HepG2 (cell line): ENCODE results near the gene FXYD6. TPM values are rescaled to one million over a fixed set of nuclear protein-coding genes. Genes with fewer than 3 reads are reported as not detected.

Experiments
- ATAC-seq: fragments of 200-7000 bp; cut with Tn5 transposase; 3 replicates; pipeline ENCODE4 v1.9.1; 2020; ENCODE audit warnings: mild to moderate bottlenecking, moderate library complexity
- BruUV-seq: library from RNA; stranded (reverse); fragments of 400-500 nt; replicated peaks from 2 replicates; lab custom pipeline; 2021; lab: Mats Ljungman, UMichigan
- CTCF ChIA-PET: fragments of 300-600 bp; formaldehyde crosslinking; extraction: SDS; loops from one replicate; lab custom pipeline; 2021; ENCODE audit warnings: low total read pairs, inconsistent platforms, low intra/inter-chr PET ratio; lab: Yijun Ruan, JAX
- POLR2A ChIA-PET: fragments of 350-600 bp; sonication (Branson Sonifier 250); formaldehyde crosslinking; loops from one replicate; lab custom pipeline; 2020; ENCODE audit warnings: antibody characterized with exemption, inconsistent platforms; lab: Yijun Ruan, JAX
- DNase-seq: peaks from one replicate; pipeline ENCODE4 v3.0.0-alpha.2; 2015; ENCODE audit warnings: low spot score
- FAIRE-seq: peaks from 3 replicates; lab custom pipeline; 2011; peaks lifted over from hg19 to GRCh38; lab: Jason Lieb, UNC
- H2AFZ ChIP-seq: one replicate; pipeline ENCODE4 v1.6.1; 2011; ENCODE audit warnings: low read length, inconsistent platforms
- H3K27ac ChIP-seq: fragments of 300-600 bp; 3 replicates; pipeline ENCODE4 v1.8.0; 2011; ENCODE audit warnings: mixed run types, mild to moderate bottlenecking, mixed read lengths, low read length, inconsistent platforms; ENCODE audit not compliant: insufficient read depth; ENCODE audit errors: extremely low read length
- H3K27me3 ChIP-seq, 2 experiments: fragments of 200-600 bp in 1 of 2; 2 replicates in 1 of 2; 3 replicates in 1 of 2; pipeline versions ENCODE4 v1.6.0 to v1.8.0; 2011; ENCODE audit warnings: low read length in 2 of 2, mild to moderate bottlenecking in 2 of 2, moderate library complexity in 2 of 2, inconsistent platforms in 1 of 2; ENCODE audit not compliant: insufficient read depth in 2 of 2, control insufficient read depth in 1 of 2
- H3K36me3 ChIP-seq, 2 experiments: fragments of 200-600 bp in 1 of 2; replicated peaks in 1 of 2; 2 replicates in 1 of 2; 3 replicates in 1 of 2; pipeline versions ENCODE4 v1.5.1 to v1.8.0; 2011; ENCODE audit warnings: low read length in 2 of 2, inconsistent platforms in 1 of 2; ENCODE audit not compliant: insufficient read depth in 2 of 2, control insufficient read depth in 1 of 2
- H3K4me1 ChIP-seq: 2 replicates; pipeline ENCODE4 v1.5.1; 2012; ENCODE audit warnings: low read length, inconsistent platforms; ENCODE audit not compliant: insufficient read depth
- H3K4me2 ChIP-seq: 2 replicates; pipeline ENCODE4 v1.6.0; 2011; ENCODE audit warnings: low read depth, low read length, inconsistent platforms
- H3K4me3 ChIP-seq, 3 experiments: fragments of 200-600 bp in 1 of 3; sonication (generic), shearing (Covaris generic) in 1 of 3; replicated peaks in 1 of 3; 2 replicates each; pipeline ENCODE4 v1.5.1; 2011 to 2016; ENCODE audit warnings: low read length in 3 of 3, inconsistent platforms in 2 of 3, low read depth in 2 of 3, mild to moderate bottlenecking in 2 of 3, control low read depth in 1 of 3, mixed read lengths in 1 of 3; ENCODE audit not compliant: insufficient read depth in 1 of 3
- H3K79me2 ChIP-seq: one replicate; pipeline ENCODE4 v1.6.1; 2011; ENCODE audit warnings: low read length, inconsistent platforms; ENCODE audit not compliant: insufficient read depth
- H3K9ac ChIP-seq: 2 replicates; pipeline ENCODE4 v1.6.0; 2011; ENCODE audit warnings: mild to moderate bottlenecking, low read depth, low read length, inconsistent platforms; ENCODE audit not compliant: insufficient read depth
- H3K9me3 ChIP-seq: 2 replicates; pipeline ENCODE4 v1.5.1; 2012; ENCODE audit warnings: mild to moderate bottlenecking, low read length
- H4K20me1 ChIP-seq: 2 replicates; pipeline ENCODE4 v1.6.0; 2011; ENCODE audit warnings: inconsistent platforms, mild to moderate bottlenecking, low read length, moderate library complexity; ENCODE audit not compliant: insufficient read depth
- WGBS: methylation state at CpG from one replicate; pipeline ENCODE4 v1.1.6; 2017; ENCODE audit warnings: low lambda C conversion rate; 5-methylcytosine and 5-hydroxymethylcytosine counted together
- in situ Hi-C: cut with HindIII; loops from 2 replicates; pipeline ENCODE4 v1.10.0; 2017; ENCODE audit warnings: low pct_unique_long_range_greater_than_20kb; ENCODE audit not compliant: extremely low pct_ligation_motif_present
- intact Hi-C: fragments of 100-400 bp; cut with micrococcal nuclease; formaldehyde crosslinking; loops from one replicate; pipeline ENCODE4 v1.10.0; 2022; ENCODE audit not compliant: unreplicated experiment
- polyA plus RNA-seq, 8 experiments: library from polyadenylated mRNA; depleted of rRNA in 3 of 8; stranded (reverse) in 7 of 8; unstranded in 1 of 8; fragments of >200 nt; fragmentation: Illumina TruSeq in 4 of 8; extraction: Trizol in 4 of 8; gene quantifications; 2 replicates each; pipeline versions ENCODE4 v1.2.1 to v1.2.3, GENCODE V29; 2011 to 2016; ENCODE audit warnings: low read depth in 4 of 8, missing spikeins in 1 of 8, mixed read lengths in 1 of 8; ENCODE audit not compliant: insufficient read depth in 1 of 8
- total RNA-seq, 5 experiments: library from RNA; depleted of rRNA; stranded (reverse); fragments of >200 nt; fragmentation: Illumina TruSeq; extraction: Trizol; gene quantifications; 2 replicates each; pipeline ENCODE4 v1.2.3, GENCODE V29; 2016; ENCODE audit warnings: low read depth in 1 of 5
- TF ChIP-seq, protein P1 (sequence below): sonication (generic); formaldehyde crosslinking; IDR thresholded peaks from 2 replicates; pipeline ENCODE4 v1.5.1; 2020; ENCODE audit warnings: mild to moderate bottlenecking, missing genetic modification reagents, moderate library complexity
- TF ChIP-seq, protein P2 (sequence below): sonication (generic); formaldehyde crosslinking; IDR thresholded peaks from 2 replicates; pipeline ENCODE4 v1.4.0; 2020; ENCODE audit warnings: missing genetic modification reagents, mild to moderate bottlenecking, borderline replicate concordance

The FXYD6 gene
- total and polyA plus RNA-seq, 2 of the 13 experiments (the other 11 are each of a cell fraction or from before 2014, with no cell fraction given) = not detected

DNA sequence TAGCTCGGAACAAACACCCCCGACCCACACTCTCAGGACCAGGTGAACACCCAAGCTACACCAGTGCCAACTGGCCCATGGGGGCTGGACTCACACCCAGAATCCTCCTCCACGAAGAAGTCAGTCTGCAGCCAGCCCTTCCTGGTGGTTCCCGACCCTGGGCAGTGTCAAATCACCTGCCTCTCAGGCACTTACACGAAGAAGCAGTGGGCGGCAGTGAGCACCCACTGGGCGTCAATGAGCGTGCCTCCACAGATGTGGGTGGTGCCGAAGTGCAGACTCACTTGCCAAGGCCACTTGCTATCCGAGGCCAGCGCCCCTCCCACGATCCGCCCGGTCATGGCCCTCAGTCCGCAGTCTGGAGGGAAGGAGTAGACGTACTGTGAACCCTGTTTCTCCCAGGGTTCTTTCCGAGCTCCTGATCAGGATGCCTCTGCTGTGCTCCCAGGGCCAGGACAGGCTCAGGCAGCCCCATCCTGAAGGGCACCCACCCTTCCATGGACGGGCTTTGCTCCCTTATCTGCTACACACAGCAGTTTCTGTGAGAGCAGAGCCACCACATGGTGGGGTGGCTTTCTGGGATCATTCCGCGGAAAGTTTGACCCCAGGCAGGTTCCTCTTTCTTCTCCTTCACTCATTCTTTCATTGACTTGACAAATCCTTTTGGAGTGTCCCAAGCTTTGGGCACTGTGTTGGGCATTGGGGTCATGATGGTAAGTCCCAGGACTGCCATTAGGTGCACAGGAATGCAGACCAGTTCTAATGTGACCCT is 33.3 kb upstream of the FXYD6 start:
- peaks cover 0 to 56% of the 10 kb centered on the region in 2 experiments for H3K27me3 ChIP-seq
- ATAC-seq (peak; percentile 67), FAIRE-seq (no peak), DNase-seq (no peak)
- H3K4me1 ChIP-seq = no peaks in the 10 kb centered on the region
- in situ Hi-C loops = no loop called here
- no peak overlapping the region for H3K27ac ChIP-seq
- no peak overlapping the region for H3K9ac ChIP-seq
- TF ChIP-seq, protein P1, sequence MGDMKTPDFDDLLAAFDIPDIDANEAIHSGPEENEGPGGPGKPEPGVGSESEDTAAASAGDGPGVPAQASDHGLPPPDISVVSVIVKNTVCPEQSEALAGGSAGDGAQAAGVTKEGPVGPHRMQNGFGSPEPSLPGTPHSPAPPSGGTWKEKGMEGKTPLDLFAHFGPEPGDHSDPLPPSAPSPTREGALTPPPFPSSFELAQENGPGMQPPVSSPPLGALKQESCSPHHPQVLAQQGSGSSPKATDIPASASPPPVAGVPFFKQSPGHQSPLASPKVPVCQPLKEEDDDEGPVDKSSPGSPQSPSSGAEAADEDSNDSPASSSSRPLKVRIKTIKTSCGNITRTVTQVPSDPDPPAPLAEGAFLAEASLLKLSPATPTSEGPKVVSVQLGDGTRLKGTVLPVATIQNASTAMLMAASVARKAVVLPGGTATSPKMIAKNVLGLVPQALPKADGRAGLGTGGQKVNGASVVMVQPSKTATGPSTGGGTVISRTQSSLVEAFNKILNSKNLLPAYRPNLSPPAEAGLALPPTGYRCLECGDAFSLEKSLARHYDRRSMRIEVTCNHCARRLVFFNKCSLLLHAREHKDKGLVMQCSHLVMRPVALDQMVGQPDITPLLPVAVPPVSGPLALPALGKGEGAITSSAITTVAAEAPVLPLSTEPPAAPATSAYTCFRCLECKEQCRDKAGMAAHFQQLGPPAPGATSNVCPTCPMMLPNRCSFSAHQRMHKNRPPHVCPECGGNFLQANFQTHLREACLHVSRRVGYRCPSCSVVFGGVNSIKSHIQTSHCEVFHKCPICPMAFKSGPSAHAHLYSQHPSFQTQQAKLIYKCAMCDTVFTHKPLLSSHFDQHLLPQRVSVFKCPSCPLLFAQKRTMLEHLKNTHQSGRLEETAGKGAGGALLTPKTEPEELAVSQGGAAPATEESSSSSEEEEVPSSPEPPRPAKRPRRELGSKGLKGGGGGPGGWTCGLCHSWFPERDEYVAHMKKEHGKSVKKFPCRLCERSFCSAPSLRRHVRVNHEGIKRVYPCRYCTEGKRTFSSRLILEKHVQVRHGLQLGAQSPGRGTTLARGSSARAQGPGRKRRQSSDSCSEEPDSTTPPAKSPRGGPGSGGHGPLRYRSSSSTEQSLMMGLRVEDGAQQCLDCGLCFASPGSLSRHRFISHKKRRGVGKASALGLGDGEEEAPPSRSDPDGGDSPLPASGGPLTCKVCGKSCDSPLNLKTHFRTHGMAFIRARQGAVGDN (CRISPR knock-in tag) = 0 out of 2 replicates have a peak, but pooled peaks have one; percentile 10
- TF ChIP-seq, protein P2, sequence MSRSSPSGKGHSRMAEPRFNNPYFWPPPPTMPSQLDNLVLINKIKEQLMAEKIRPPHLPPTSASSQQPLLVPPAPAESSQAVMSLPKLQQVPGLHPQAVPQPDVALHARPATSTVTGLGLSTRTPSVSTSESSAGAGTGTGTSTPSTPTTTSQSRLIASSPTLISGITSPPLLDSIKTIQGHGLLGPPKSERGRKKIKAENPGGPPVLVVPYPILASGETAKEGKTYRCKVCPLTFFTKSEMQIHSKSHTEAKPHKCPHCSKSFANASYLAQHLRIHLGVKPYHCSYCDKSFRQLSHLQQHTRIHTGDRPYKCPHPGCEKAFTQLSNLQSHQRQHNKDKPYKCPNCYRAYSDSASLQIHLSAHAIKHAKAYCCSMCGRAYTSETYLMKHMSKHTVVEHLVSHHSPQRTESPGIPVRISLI (CRISPR knock-in tag) = no peak
- intact Hi-C loops = loop anchor here (10.0 kb wide), 1 partner anchor 65 kb away; no protein-coding TSS in a partner anchor
- H3K79me2 ChIP-seq = no peaks in the 10 kb centered on the region
- H4K20me1 ChIP-seq = no peaks in the 10 kb centered on the region
- no TSS peak for BruUV-seq
- no peaks in the 10 kb centered on the region for H3K36me3 ChIP-seq
- no peak overlapping the region for H3K4me3 ChIP-seq
- no peak overlapping the region for H3K4me2 ChIP-seq
- ChIA-PET CTCF (no interaction called here), POLR2A (no interaction called here)
- WGBS = 29% methylated on average over 14 of the region's 20 CpGs
- H3K9me3 ChIP-seq = no peaks in the 10 kb centered on the region
- no peak overlapping the region for H2AFZ ChIP-seq
